HG02840 (cell line): Measurements from ENCODE around the gene SLC44A3.

Source experiments
- ATAC-seq: cut with Tn5 transposase; IDR thresholded peaks from one replicate; pipeline ENCODE4 v1.9.1; 2021; ENCODE audit warnings: mild to moderate bottlenecking, moderate library complexity, moderate number of reproducible peaks; ENCODE audit not compliant: unreplicated experiment, low FRiP score

The SLC44A3 gene

GRCh38 chr1:94819945-94820746 is at the start of gene SLC44A3:
TSS of gene SLC44A3 (plus strand) at chr1:94820357. CDS start at chr1:94820452, 95 bp downstream.
- no peak for ATAC-seq

- ATAC-seq = no peak
Observed at GRCh38 chr1:94772230-94772641, 47.9 kb upstream of the SLC44A3 start.

GRCh38 chr1:94772845-94773244 is 47.3 kb upstream of the SLC44A3 start:
- ATAC-seq = no peak

GRCh38 chr1:94773296-94773809 is 46.8 kb upstream of the SLC44A3 start:
- ATAC-seq = no peak

- ATAC-seq = no peak
Observed at GRCh38 chr1:94773931-94774422, 46.2 kb upstream of the SLC44A3 start.

GRCh38 chr1:94776474-94776873 is 43.7 kb upstream of the SLC44A3 start:
- no peak for ATAC-seq

- ATAC-seq = no peak
Observed at GRCh38 chr1:94777281-94777680, 42.9 kb upstream of the SLC44A3 start.

GRCh38 chr1:94778808-94779207 is 41.3 kb upstream of the SLC44A3 start:
- no peak for ATAC-seq

- ATAC-seq = no peak
Observed at GRCh38 chr1:94783342-94784189, 36.6 kb upstream of the SLC44A3 start.

- no peak for ATAC-seq
Observed at GRCh38 chr1:94784190-94784515, 36.0 kb upstream of the SLC44A3 start.

GRCh38 chr1:94787691-94788090 is 32.5 kb upstream of the SLC44A3 start:
- ATAC-seq = no peak

- ATAC-seq = no peak
Observed at GRCh38 chr1:94790246-94790645, 29.9 kb upstream of the SLC44A3 start.

- no peak for ATAC-seq
Observed at GRCh38 chr1:94790670-94791069, 29.5 kb upstream of the SLC44A3 start.

- peak; percentile 87 for ATAC-seq
Observed at GRCh38 chr1:94792473-94793295, 27.5 kb upstream of the SLC44A3 start.

- ATAC-seq = no peak
Observed at GRCh38 chr1:94793296-94793656, 26.9 kb upstream of the SLC44A3 start.

GRCh38 chr1:94795434-94795833 is 24.7 kb upstream of the SLC44A3 start:
- ATAC-seq = no peak

GRCh38 chr1:94796266-94796665 is 23.9 kb upstream of the SLC44A3 start:
- no peak for ATAC-seq

- ATAC-seq = no peak
Observed at GRCh38 chr1:94797291-94797690, 22.9 kb upstream of the SLC44A3 start.

- ATAC-seq = no peak
Observed at GRCh38 chr1:94798054-94798453, 22.1 kb upstream of the SLC44A3 start.

- no peak for ATAC-seq
Observed at GRCh38 chr1:94798462-94798861, 21.7 kb upstream of the SLC44A3 start.
